H1 (cell line): ENCODE results near the gene CACNA1C.

Experiments used
- RAD21 ChIP-seq, 2 experiments: IDR thresholded peaks in 1 of 2; conservative IDR thresholded peaks in 1 of 2; 2 replicates each; pipeline ENCODE4 v1.6.1; 2011; ENCODE audit warnings: low read depth in 2 of 2, low read length in 2 of 2, improper control_type of control experiment in 1 of 2, inconsistent platforms in 1 of 2, mild to moderate bottlenecking in 1 of 2, moderate library complexity in 1 of 2
- SAP30 ChIP-seq: fragments of 300-600 bp; sonication (generic); IDR thresholded peaks from 2 replicates; pipeline ENCODE4 v1.7.1; 2012; ENCODE audit warnings: low read length, moderate library complexity, mild to moderate bottlenecking, inconsistent platforms; ENCODE audit not compliant: insufficient read depth, insufficient replicate concordance
- SIN3A ChIP-seq, 2 experiments: IDR thresholded peaks in 1 of 2; conservative IDR thresholded peaks in 1 of 2; 2 replicates each; pipeline ENCODE4 v1.6.1; 2011 to 2012; ENCODE audit warnings: low read length in 2 of 2, improper control_type of control experiment in 1 of 2, low read depth in 1 of 2, mild to moderate bottlenecking in 1 of 2
- SUZ12 ChIP-seq: fragments of 200-600 bp; sonication (generic); IDR thresholded peaks from 2 replicates; pipeline ENCODE4 v1.6.1; 2012; ENCODE audit warnings: mild to moderate bottlenecking, inconsistent platforms, low read length, moderate library complexity, mixed read lengths
- TF ChIP-seq, protein P1 (sequence below), 3 experiments: IDR thresholded peaks; 1 replicate in 2 of 3; 2 replicates in 1 of 3; pipeline versions ENCODE4 v1.5.1 to v1.6.1; 2011; ENCODE audit warnings: low read length in 3 of 3, mild to moderate bottlenecking in 3 of 3, inconsistent platforms in 2 of 3, low read depth in 1 of 3, moderate library complexity in 1 of 3; ENCODE audit not compliant: insufficient read depth in 1 of 3; ENCODE audit errors: control extremely low read depth in 1 of 3

DNA sequence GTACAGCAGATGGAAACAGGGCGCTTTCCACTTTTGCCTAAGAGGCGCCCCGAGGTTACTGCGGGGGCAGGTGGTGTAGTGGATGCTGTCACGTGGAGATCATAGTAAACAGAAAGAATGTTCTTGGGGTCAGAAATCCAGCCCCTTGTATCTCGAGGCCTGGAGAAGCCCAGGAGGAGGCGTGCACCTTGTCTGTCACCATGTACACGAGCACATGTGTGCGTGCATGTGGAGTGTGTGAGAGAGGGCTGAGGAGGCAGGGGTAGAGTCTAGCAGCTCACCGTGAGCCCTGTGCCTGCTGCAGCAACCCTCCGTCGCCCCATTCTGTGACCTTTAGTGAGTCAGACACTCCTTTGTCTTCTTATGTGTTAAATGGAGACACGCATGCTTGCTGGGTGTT is 59.0 kb downstream of the CACNA1C start:
- TF ChIP-seq SIN3A (conservative IDR thresholded peaks at IDR 0.05 in 1 of 2, IDR thresholded peaks at IDR 0.05 in 1 of 2; ENCODE audit: low read depth in 1 of 2, low read length in 2 of 2) (no peak), RAD21 (IDR thresholded peaks at IDR 0.05 in 1 of 2, conservative IDR thresholded peaks at IDR 0.05 in 1 of 2; ENCODE audit: low read depth in 2 of 2, low read length in 2 of 2) (no peak), SUZ12 (no peak), SAP30 (no peak)
- TF ChIP-seq, protein P1, sequence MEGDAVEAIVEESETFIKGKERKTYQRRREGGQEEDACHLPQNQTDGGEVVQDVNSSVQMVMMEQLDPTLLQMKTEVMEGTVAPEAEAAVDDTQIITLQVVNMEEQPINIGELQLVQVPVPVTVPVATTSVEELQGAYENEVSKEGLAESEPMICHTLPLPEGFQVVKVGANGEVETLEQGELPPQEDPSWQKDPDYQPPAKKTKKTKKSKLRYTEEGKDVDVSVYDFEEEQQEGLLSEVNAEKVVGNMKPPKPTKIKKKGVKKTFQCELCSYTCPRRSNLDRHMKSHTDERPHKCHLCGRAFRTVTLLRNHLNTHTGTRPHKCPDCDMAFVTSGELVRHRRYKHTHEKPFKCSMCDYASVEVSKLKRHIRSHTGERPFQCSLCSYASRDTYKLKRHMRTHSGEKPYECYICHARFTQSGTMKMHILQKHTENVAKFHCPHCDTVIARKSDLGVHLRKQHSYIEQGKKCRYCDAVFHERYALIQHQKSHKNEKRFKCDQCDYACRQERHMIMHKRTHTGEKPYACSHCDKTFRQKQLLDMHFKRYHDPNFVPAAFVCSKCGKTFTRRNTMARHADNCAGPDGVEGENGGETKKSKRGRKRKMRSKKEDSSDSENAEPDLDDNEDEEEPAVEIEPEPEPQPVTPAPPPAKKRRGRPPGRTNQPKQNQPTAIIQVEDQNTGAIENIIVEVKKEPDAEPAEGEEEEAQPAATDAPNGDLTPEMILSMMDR (IDR thresholded peaks at IDR 0.05; ENCODE audit: control extremely low read depth in 1 of 3, insufficient read depth in 1 of 3, low read depth in 1 of 3, low read length in 3 of 3) = no peak
